Measurements from ENCODE around the gene TOR4A. TPM values are rescaled to one million over a fixed set of nuclear protein-coding genes. Genes with fewer than 3 reads are reported as not detected.

TOR4A gene
- total RNA-seq, 1 experiment from 2014 or later, result 37.1 TPM

DNA sequence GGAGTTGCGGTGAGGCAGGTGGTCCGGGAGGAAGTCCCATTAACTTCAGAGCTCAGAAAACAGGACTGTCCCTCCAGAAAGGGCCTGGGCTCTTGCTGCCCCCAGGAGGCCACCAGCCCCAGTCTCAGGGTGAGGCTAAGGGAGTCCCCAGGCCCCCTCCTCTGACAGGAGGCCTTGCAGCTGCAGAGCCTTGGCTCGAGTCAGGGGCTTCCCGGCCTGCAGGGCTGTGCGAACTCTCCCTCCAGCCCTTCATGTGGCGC, 29.7 kb upstream of the TOR4A start:
- no peak overlapping the region for H3K27ac ChIP-seq (ENCODE audit: low read length)
- POLR2A ChIA-PET, result no interaction called here
- peaks cover 16% of the 10 kb centered on the region for H3K4me1 ChIP-seq (ENCODE audit: control insufficient read depth, insufficient read depth, low read length)
- H3K4me3 ChIP-seq (ENCODE audit: low read depth in 2 of 2, low read length in 2 of 2), result no peak overlapping the region
- no peaks in the 10 kb centered on the region for H3K9me3 ChIP-seq (ENCODE audit: control insufficient read depth, insufficient read depth, low read depth, low read length)
- no peaks in the 10 kb centered on the region for H3K27me3 ChIP-seq (ENCODE audit: control insufficient read depth, insufficient read depth, low read length)
- no TSS peak for BruUV-seq (replicated peaks)
- DNase-seq (ENCODE audit: low read depth, low spot score) (no peak), ATAC-seq (no peak)
- intact Hi-C loops (cut with micrococcal nuclease; ENCODE audit: unreplicated experiment) (no loop called here), in situ Hi-C loops (cut with HindIII; ENCODE audit: low pct_unique_long_range_greater_than_20kb, low sequenced_read_pairs) (no loop called here)
- TF ChIP-seq, protein P1, sequence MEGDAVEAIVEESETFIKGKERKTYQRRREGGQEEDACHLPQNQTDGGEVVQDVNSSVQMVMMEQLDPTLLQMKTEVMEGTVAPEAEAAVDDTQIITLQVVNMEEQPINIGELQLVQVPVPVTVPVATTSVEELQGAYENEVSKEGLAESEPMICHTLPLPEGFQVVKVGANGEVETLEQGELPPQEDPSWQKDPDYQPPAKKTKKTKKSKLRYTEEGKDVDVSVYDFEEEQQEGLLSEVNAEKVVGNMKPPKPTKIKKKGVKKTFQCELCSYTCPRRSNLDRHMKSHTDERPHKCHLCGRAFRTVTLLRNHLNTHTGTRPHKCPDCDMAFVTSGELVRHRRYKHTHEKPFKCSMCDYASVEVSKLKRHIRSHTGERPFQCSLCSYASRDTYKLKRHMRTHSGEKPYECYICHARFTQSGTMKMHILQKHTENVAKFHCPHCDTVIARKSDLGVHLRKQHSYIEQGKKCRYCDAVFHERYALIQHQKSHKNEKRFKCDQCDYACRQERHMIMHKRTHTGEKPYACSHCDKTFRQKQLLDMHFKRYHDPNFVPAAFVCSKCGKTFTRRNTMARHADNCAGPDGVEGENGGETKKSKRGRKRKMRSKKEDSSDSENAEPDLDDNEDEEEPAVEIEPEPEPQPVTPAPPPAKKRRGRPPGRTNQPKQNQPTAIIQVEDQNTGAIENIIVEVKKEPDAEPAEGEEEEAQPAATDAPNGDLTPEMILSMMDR (IDR thresholded peaks at IDR 0.05), result no peak
- TF ChIP-seq POLR2AphosphoS5 (IDR thresholded peaks at IDR 0.05; ENCODE audit: low read depth, low read length), result no peak
- no peak for TF ChIP-seq TCF7L2 (IDR thresholded peaks at IDR 0.05; ENCODE audit: low read depth, low read length)
- TF ChIP-seq, protein P2, sequence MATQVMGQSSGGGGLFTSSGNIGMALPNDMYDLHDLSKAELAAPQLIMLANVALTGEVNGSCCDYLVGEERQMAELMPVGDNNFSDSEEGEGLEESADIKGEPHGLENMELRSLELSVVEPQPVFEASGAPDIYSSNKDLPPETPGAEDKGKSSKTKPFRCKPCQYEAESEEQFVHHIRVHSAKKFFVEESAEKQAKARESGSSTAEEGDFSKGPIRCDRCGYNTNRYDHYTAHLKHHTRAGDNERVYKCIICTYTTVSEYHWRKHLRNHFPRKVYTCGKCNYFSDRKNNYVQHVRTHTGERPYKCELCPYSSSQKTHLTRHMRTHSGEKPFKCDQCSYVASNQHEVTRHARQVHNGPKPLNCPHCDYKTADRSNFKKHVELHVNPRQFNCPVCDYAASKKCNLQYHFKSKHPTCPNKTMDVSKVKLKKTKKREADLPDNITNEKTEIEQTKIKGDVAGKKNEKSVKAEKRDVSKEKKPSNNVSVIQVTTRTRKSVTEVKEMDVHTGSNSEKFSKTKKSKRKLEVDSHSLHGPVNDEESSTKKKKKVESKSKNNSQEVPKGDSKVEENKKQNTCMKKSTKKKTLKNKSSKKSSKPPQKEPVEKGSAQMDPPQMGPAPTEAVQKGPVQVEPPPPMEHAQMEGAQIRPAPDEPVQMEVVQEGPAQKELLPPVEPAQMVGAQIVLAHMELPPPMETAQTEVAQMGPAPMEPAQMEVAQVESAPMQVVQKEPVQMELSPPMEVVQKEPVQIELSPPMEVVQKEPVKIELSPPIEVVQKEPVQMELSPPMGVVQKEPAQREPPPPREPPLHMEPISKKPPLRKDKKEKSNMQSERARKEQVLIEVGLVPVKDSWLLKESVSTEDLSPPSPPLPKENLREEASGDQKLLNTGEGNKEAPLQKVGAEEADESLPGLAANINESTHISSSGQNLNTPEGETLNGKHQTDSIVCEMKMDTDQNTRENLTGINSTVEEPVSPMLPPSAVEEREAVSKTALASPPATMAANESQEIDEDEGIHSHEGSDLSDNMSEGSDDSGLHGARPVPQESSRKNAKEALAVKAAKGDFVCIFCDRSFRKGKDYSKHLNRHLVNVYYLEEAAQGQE (IDR thresholded peaks at IDR 0.05; ENCODE audit: insufficient read depth in 1 of 2, low read depth in 2 of 2, low read length in 1 of 2), result no peak
- no peak for TF ChIP-seq SIN3A (IDR thresholded peaks at IDR 0.05; ENCODE audit: borderline replicate concordance, insufficient read depth, low read depth, low read length)
- CTCF ChIA-PET, result no interaction called here
- no peaks in the 10 kb centered on the region for H3K36me3 ChIP-seq (ENCODE audit: control insufficient read depth, insufficient read depth, low read length)

DNA sequence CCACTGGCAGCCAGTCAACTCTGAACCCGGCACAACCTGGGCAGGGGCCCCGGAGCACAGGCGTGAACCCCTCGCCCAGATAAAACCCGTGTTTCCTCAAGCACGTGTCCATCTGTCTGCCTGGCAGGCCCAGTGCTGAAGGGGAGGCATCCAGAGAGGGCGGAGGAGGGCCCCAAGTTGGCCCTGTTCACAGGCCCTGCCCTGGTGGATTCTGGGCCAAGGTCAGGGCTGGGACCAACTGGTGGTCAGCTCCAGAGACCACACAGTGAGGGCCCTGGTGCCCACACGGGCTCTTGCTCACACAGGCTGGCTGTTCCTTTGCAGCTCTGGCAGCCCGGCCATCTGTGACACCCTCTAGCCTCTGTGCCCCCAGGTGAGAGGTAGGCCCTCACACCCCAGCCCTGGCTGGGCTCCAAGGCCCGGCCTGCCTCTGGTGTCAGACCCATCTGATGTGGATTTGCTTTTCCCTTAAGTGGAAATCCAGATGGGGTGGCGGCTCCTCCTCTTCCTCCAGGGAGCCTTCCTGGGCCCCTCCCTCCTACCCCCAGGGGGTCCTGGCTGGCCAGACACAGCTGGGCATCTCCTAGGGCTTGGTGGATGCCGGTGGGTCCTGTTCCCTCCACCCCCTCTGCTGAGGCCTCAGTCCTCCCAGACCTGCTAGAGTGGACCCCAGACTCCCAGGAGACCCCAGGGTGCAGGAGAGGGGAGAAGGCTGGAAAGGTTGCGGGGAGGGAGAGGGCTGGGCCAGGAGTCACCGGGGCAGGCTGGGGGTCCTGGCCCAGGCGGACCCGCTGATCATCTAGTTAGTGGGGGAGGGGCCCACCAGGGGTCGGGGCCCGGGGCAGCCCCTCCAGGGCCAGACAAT, 27.0 kb upstream of the TOR4A start:
- TF ChIP-seq POLR2AphosphoS5 (IDR thresholded peaks at IDR 0.05; ENCODE audit: low read depth, low read length) (no peak), SIN3A (IDR thresholded peaks at IDR 0.05; ENCODE audit: borderline replicate concordance, insufficient read depth, low read depth, low read length) (no peak), TCF7L2 (IDR thresholded peaks at IDR 0.05; ENCODE audit: low read depth, low read length) (no peak)
- TF ChIP-seq, protein P1 (IDR thresholded peaks at IDR 0.05), result no peak
- TF ChIP-seq, protein P2 (IDR thresholded peaks at IDR 0.05; ENCODE audit: insufficient read depth in 1 of 2, low read depth in 2 of 2, low read length in 1 of 2), result no peak
- BruUV-seq (replicated peaks), result no TSS peak
- Histone ChIP-seq H3K27me3 (ENCODE audit: control insufficient read depth, insufficient read depth, low read length) (no peaks in the 10 kb centered on the region), H3K4me1 (ENCODE audit: control insufficient read depth, insufficient read depth, low read length) (peaks cover 11% of the 10 kb centered on the region), H3K36me3 (ENCODE audit: control insufficient read depth, insufficient read depth, low read length) (no peaks in the 10 kb centered on the region; the same call in 1 of the 2 replicates), H3K4me3 (ENCODE audit: low read depth in 2 of 2, low read length in 2 of 2) (no peak overlapping the region), H3K9me3 (ENCODE audit: control insufficient read depth, insufficient read depth, low read depth, low read length) (no peaks in the 10 kb centered on the region), H3K27ac (ENCODE audit: low read length) (no peak overlapping the region)
- ChIA-PET CTCF (interaction anchor here (1.0 kb wide), 1 partner anchor 14 kb away, joined by 3 read pairs; no protein-coding TSS in a partner anchor), POLR2A (no interaction called here)
- intact Hi-C loops (cut with micrococcal nuclease; ENCODE audit: unreplicated experiment), result no loop called here
- no peak for ATAC-seq
- in situ Hi-C loops (cut with HindIII; ENCODE audit: low pct_unique_long_range_greater_than_20kb, low sequenced_read_pairs), result no loop called here
- DNase-seq (ENCODE audit: low read depth, low spot score), result no peak
